ENCODE measurements around the gene ST6GALNAC3. TPM values are rescaled to one million over a fixed set of nuclear protein-coding genes. Genes with fewer than 3 reads are reported as not detected.

Gene ST6GALNAC3
- total RNA-seq, 1 experiment from 2014 or later = 2.2 TPM

DNA sequence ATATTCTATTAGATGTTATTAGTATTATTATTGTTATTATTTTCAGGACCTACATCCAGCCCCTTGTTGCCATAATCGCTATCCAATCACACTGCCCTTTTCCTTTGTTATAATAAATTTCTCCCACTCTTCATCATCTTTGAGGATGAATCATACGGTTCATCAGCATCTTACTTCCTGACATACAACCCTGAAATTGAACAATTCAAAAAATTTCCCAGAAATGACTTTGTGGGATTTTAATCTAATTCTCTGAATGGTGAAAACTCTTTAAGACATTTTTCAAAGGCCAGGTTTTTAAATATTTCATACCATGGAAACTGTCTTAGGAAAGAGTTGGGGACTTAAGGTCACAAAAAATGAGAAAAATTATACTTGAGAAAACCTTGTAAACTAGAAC lies 353.5 kb downstream of the ST6GALNAC3 start:
- Histone ChIP-seq H2AFZ (ENCODE audit: low read depth, low read length, poor library complexity, severe bottlenecking) (no peak overlapping the region), H4K20me1 (ENCODE audit: insufficient read depth) (no peaks in the 10 kb centered on the region), H3K4me1 (ENCODE audit: control insufficient read depth in 1 of 2, insufficient read depth in 2 of 2, low read length in 2 of 2) (no peaks in the 10 kb centered on the region), H3K9ac (ENCODE audit: low read length) (no peak overlapping the region), H3K36me3 (ENCODE audit: control insufficient read depth in 1 of 2, insufficient read depth in 2 of 2, low read length in 2 of 2) (no peaks in the 10 kb centered on the region), H3K4me3 (replicated peaks in 1 of 2; ENCODE audit: low read depth in 1 of 2, low read length in 2 of 2) (no peak overlapping the region), H3K4me2 (ENCODE audit: low read length) (no peak overlapping the region), H3K9me3 (ENCODE audit: control insufficient read depth in 1 of 2, insufficient read depth in 1 of 2, low read depth in 1 of 2, low read length in 2 of 2) (no peaks in the 10 kb centered on the region), H3K9me2 (ENCODE audit: insufficient read depth) (no peaks in the 10 kb centered on the region), H3K79me2 (ENCODE audit: insufficient read depth, low read length) (no peaks in the 10 kb centered on the region), H3K27me3 (ENCODE audit: insufficient read depth, low read length) (no peaks in the 10 kb centered on the region; the same call in 1 of the 2 replicates), H3K27ac (ENCODE audit: low read depth, low read length) (no peak overlapping the region)
- CTCF ChIA-PET = no interaction called here
- DNase-seq (ENCODE audit: low read depth, low spot score) = no peak
- intact Hi-C loops (cut with micrococcal nuclease) = no loop called here
- RAD21 ChIA-PET (ENCODE audit: low non-redundant PET in 1 of 2, low total read pairs in 2 of 2, uncharacterized antibody in 2 of 2, unreplicated experiment in 2 of 2) = no interaction called here
- POLR2A ChIA-PET = no interaction called here
- ATAC-seq = no peak
- BruUV-seq (replicated peaks) = no TSS peak
- TF ChIP-seq YY1 (IDR thresholded peaks at IDR 0.05; ENCODE audit: extremely low read depth, insufficient replicate concordance, low read depth, low read length) = no peak
- TF ChIP-seq, protein P1, sequence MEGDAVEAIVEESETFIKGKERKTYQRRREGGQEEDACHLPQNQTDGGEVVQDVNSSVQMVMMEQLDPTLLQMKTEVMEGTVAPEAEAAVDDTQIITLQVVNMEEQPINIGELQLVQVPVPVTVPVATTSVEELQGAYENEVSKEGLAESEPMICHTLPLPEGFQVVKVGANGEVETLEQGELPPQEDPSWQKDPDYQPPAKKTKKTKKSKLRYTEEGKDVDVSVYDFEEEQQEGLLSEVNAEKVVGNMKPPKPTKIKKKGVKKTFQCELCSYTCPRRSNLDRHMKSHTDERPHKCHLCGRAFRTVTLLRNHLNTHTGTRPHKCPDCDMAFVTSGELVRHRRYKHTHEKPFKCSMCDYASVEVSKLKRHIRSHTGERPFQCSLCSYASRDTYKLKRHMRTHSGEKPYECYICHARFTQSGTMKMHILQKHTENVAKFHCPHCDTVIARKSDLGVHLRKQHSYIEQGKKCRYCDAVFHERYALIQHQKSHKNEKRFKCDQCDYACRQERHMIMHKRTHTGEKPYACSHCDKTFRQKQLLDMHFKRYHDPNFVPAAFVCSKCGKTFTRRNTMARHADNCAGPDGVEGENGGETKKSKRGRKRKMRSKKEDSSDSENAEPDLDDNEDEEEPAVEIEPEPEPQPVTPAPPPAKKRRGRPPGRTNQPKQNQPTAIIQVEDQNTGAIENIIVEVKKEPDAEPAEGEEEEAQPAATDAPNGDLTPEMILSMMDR (IDR thresholded peaks at IDR 0.05 in 2 of 3, conservative IDR thresholded peaks at IDR 0.05 in 1 of 3; ENCODE audit: borderline replicate concordance in 1 of 3, insufficient read depth in 1 of 3, low read depth in 2 of 3, low read length in 2 of 3) = no peak
- no peak for TF ChIP-seq CEBPB (IDR thresholded peaks at IDR 0.05; ENCODE audit: low read depth)
- no peak for TF ChIP-seq JUND (IDR thresholded peaks at IDR 0.05)
- TF ChIP-seq RAD21 (IDR thresholded peaks at IDR 0.05; ENCODE audit: low read depth) = no peak
- TF ChIP-seq EGR1 (IDR thresholded peaks at IDR 0.05; ENCODE audit: low read depth) = no peak
- TF ChIP-seq ELF1 (IDR thresholded peaks at IDR 0.05; ENCODE audit: borderline replicate concordance, low read depth) = no peak
- no peak for TF ChIP-seq SIN3A (IDR thresholded peaks at IDR 0.05; ENCODE audit: low read depth)
- TF ChIP-seq, protein P2, sequence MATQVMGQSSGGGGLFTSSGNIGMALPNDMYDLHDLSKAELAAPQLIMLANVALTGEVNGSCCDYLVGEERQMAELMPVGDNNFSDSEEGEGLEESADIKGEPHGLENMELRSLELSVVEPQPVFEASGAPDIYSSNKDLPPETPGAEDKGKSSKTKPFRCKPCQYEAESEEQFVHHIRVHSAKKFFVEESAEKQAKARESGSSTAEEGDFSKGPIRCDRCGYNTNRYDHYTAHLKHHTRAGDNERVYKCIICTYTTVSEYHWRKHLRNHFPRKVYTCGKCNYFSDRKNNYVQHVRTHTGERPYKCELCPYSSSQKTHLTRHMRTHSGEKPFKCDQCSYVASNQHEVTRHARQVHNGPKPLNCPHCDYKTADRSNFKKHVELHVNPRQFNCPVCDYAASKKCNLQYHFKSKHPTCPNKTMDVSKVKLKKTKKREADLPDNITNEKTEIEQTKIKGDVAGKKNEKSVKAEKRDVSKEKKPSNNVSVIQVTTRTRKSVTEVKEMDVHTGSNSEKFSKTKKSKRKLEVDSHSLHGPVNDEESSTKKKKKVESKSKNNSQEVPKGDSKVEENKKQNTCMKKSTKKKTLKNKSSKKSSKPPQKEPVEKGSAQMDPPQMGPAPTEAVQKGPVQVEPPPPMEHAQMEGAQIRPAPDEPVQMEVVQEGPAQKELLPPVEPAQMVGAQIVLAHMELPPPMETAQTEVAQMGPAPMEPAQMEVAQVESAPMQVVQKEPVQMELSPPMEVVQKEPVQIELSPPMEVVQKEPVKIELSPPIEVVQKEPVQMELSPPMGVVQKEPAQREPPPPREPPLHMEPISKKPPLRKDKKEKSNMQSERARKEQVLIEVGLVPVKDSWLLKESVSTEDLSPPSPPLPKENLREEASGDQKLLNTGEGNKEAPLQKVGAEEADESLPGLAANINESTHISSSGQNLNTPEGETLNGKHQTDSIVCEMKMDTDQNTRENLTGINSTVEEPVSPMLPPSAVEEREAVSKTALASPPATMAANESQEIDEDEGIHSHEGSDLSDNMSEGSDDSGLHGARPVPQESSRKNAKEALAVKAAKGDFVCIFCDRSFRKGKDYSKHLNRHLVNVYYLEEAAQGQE (IDR thresholded peaks at IDR 0.05; ENCODE audit: low read depth) = no peak
- no peak for TF ChIP-seq SRF (IDR thresholded peaks at IDR 0.05; ENCODE audit: low read depth)

Measured in HCT116 (cell line).